ENCODE measurements around the gene SYPL2. TPM values are rescaled to one million over a fixed set of nuclear protein-coding genes. Genes with fewer than 3 reads are reported as not detected.

The SYPL2 gene
- total and polyA plus RNA-seq, 4 donors = 0.14 to 4.7 (median 3.7) TPM

GRCh38 chr1:109508001-109508872, 41.9 kb downstream of the SYPL2 start:
- no peak for DNase-seq (ENCODE audit: low spot score)
- WGBS = 93% methylated on average over 25 of the region's 25 CpGs
- Histone ChIP-seq H3K4me3 (ENCODE audit: low read depth in 1 of 3, low read length in 3 of 3) (no peak overlapping the region), H3K27ac (ENCODE audit: low read depth in 1 of 2, low read length in 2 of 2) (no peak overlapping the region), H3K9ac (ENCODE audit: low read depth in 1 of 2, low read length in 2 of 2) (no peak overlapping the region), H3K4me1 (ENCODE audit: control insufficient read depth in 4 of 4, insufficient read depth in 4 of 4, low read length in 3 of 4) (peaks cover 3 to 19% (median 9%) of the 10 kb centered on the region in 4 donors), H3K9me3 (ENCODE audit: control insufficient read depth in 4 of 4, low read length in 3 of 4) (no peaks in the 10 kb centered on the region), H3K27me3 (ENCODE audit: control insufficient read depth in 4 of 4, insufficient read depth in 4 of 4, low read length in 3 of 4) (no peaks in the 10 kb centered on the region), H3K36me3 (ENCODE audit: control insufficient read depth in 4 of 4, insufficient read depth in 3 of 4, low read depth in 1 of 4, low read length in 3 of 4) (no peaks in the 10 kb centered on the region)
- TF ChIP-seq HNF4A (conservative IDR thresholded peaks at IDR 0.05) (no peak), CTCF (IDR thresholded peaks at IDR 0.05; ENCODE audit: low read depth, low read length, missing input control) (no peak), EGR1 (IDR thresholded peaks at IDR 0.05; ENCODE audit: low read depth in 2 of 2) (no peak), TAF1 (conservative IDR thresholded peaks at IDR 0.05) (no peak), RAD21 (IDR thresholded peaks at IDR 0.05) (no peak), FOXA1 (IDR thresholded peaks at IDR 0.05) (no peak), ATF3 (IDR thresholded peaks at IDR 0.05) (no peak), FOXA2 (IDR thresholded peaks at IDR 0.05) (no peak), ZBTB33 (IDR thresholded peaks at IDR 0.05) (no peak), JUND (IDR thresholded peaks at IDR 0.05) (no peak), YY1 (IDR thresholded peaks at IDR 0.05) (no peak), REST (IDR thresholded peaks at IDR 0.05) (no peak), SP1 (IDR thresholded peaks at IDR 0.05) (no peak), RXRA (IDR thresholded peaks at IDR 0.05) (no peak), HNF4G (IDR thresholded peaks at IDR 0.05) (no peak), GABPA (IDR thresholded peaks at IDR 0.05 in 1 of 2, conservative IDR thresholded peaks at IDR 0.05 in 1 of 2) (no peak)
